Stimulated activated CD8-positive, alpha-beta memory T cell treated with anti-CD3 and anti-CD28 coated beads, Interleukin-7, amount 100 ng/mL, for 48 hours (primary cell): ENCODE results near the gene GOSR1.
A peak's percentile ranks its signal among the peaks of the same experiment; 100 is the strongest.
"Not testable (repeated sequence)": the region's sequence is repeated elsewhere in the genome, so short reads cannot be mapped to it uniquely, and the experiment has no call there.

Experiments
- DNase-seq, 2 donors: peaks; one replicate each; pipeline ENCODE4 v3.0.0-alpha.2; 2020; ENCODE audit warnings: low read depth in 1 of 2; ENCODE audit errors: extremely low read depth in 1 of 2

Gene GOSR1

DNA sequence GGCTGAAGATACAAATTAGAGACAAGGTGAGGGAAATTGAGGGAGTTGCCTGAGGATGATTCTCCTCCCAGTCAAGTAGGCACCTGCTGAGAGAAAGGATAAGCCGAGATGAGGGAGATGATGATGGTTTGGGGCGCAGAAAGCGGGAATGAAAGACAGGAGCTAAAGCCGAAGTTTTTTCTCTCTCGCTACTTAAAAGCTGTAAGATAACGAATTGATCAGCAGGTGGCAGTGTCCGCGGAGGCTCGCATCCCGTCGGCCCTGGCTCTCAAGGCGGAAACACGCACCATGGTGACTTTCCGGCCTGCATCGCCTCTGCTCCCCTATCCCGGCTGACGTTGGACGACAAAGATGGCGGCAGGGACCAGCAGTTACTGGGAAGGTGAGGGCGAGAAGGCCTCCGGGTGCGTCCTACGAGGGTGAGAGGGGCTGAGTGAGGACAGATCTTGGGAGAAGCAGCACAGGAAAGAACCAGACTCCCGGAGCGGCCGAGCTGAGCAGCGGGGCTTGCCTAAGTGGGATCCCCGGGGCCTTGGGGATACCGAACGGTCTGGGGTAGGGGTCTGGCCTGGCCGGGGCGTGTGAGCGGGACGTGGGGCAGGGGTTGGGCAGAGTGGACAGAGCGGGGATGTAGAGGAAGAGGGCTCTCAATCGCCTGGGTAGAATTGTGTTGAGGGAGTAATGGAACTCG lies at the start of gene GOSR1:
Gene GOSR1 (plus strand): TSS at position 326 of the 691 bp plus-strand sequence. CDS start 26 bp downstream, at position 352.
- peak; percentile 77 to 90 for DNase-seq

DNA sequence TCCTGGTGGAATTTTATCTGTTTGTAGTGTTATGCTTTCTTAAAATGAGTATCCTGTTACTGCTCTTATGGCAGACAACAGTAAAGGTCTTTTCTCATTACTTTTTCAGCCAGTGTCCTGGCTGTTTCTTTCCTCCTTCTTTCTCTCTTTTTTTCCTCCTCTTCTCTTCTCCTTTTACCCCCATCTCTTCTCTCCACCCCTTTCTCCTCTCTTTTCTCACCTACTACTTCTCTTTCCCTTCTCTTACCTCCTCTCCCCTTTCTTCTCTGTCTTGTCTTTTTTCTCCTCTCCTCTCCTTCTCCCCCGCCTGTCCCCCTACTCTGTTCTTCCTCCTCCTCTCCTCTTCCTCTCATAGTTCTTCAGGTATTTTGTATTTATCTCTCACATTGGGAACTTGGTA lies 49.6 kb upstream of the GOSR1 start:
- no peak for DNase-seq

DNA sequence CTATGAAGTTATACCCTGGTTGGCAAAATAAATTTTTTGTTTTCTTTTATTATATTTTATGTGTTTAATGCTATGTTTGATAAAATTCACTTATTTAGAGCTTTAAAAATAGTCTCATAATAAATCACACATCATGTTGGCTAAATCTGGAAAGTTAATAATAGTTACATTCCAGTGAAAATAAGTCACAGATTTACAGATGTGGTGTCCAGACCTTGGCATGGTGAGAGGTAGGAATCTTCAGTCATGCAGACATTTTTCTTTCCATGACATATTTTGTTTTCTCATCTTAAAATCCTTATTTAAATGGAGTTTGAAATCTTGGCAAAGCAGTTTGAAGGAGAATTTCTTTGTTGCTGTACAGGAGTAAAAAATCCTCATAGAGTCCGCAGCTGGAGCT lies 48.1 kb upstream of the GOSR1 start:
- no peak for DNase-seq

DNA sequence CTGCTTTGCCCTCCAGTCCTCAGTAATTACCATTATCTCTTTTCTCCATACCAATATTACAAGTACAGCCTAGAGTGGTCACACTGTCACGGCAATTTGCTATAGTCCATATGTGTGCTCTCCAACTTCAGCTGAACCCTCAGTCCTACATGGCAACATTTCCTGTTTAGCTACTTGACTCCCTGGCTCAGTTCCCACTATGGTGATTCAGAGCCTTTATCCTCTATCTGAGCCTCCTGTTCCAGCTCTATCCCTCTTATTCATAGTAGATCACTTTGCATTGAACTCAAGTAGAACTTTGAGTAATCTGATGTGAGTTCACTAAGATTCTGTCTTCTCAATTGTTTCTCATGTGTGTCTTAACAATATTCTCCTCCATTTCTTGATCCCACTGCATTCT lies 43.7 kb upstream of the GOSR1 start:
- no peak for DNase-seq

DNA sequence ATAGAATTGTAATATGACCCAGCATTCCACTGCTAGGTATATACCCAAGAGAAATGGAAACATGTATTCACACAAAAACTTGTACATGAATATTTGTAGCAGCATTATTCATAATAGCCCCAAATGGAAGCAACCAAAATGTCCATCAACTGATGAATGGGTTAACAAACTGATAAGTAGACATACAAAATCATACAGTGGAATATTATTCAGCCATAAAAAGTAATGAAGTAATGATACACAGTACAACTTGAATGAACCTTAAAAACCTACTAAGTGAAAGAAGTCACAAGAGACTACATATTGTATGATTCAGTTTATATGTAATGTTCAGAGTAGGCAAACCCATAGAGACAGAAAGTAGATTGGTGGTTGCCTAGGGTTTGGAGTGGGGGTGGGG lies 40.5 kb upstream of the GOSR1 start:
- no peak for DNase-seq

DNA sequence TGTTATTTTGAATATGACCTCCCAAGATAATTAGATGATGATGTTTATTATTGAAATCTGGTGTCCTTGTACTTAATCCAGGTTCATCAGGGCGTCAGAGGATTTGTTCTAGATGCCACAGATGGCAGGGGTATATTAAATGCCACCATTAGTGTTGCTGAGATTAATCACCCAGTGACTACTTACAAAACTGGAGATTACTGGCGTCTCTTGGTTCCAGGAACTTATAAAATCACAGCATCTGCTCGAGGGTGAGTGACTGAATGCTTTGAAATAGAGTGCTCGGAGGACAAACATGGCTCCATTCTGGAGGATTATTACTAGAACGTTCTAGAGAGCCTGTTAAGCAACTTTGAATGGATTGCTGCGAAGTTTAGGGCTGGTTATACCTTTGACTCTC lies 33.5 kb upstream of the GOSR1 start:
- DNase-seq, result no peak

DNA sequence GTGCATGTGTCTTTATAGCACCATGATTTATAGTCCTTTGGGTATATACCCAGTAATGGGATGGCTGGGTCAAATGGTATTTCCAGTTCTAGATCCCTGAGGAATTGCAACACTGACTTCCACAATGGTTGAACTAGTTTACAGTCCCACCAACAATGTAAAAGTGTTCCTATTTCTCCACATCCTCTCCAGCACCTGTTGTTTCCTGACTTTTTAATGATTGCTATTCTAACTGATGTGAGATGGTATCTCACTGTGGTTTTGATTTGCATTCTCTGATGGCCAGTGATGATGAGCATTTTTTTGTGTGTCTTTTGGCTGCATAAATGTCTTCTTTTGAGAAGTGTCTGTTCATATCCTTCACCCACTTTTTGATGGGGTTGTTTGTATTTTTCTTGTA lies 30.6 kb upstream of the GOSR1 start:
- not testable (repeated sequence) for DNase-seq

DNA sequence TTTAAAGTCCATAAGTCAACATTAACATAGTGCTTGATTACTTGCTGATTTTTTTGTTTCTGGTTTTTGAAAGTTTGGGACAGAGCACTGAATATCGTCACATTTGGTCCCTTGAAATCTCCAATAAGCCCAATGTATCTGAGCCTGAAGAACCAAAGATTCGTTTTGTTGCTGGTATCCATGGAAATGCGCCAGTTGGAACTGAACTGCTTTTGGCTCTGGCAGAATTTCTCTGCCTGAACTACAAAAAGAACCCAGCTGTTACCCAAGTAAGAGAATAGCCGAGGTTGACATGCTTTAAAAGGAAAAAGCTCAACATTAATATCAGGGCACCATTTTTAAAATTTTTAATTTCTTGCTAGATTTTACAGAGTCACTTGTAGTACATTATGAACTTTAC lies 27.7 kb upstream of the GOSR1 start:
- DNase-seq, result no peak

DNA sequence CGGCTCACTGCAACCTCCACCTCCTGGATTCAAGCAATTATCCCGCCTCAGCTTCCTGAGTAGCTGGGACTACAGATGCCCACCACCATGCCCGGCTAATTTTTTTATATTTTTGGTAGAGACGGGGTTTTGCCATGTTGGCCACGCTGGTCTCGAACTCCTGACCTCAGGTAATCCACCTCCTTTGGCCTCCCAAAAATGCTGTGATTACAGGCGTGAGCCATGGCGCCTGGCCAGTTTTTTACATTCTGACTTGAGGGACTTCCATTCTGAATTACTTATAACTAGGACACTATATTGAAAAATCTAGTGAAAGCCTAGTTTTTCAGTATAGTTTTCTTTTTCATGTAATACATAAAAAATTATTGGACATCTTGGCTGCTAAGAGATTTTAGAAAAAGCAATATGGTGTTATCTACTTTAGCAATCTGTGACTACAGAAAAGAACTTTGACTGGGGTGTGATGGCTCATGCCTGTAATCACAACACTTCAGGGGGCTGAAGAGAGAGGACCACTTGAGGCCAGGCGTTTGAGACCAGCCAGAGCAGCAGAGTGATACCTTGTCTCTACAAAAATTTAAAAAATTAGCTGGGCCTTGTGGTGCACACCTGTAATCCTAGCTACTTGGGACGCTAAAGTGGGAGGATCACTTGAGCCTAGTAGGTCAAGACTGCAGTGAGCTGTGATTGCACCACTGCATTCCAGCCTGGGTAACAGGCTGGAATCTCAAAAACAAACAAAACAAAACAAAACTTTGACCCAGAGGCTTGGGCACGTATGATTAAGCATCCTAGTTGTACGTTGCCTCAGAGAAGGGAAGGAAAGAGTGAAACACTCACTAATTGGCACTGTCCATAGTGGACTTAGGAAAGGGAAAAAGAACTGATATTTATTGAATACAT lies 26.8 kb upstream of the GOSR1 start:
- no peak for DNase-seq

DNA sequence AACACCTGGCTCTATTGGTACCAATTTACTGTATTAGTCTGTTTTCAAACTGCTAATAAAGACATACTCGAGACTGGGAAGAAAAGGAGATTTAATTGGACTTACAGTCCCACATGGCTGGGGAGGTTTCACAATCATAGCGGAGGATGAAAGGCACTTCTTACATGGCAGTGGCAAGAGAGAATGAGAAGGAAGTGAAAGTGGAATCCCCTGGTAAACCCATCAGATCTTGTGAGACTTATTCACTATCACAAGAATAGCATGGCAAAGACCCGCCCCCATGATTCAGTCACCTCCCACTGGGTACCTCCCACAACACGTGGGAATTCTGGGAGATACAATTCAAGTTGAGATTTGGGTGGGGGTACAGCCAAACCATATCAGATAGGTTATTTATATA lies 22.6 kb upstream of the GOSR1 start:
- DNase-seq, result no peak

DNA sequence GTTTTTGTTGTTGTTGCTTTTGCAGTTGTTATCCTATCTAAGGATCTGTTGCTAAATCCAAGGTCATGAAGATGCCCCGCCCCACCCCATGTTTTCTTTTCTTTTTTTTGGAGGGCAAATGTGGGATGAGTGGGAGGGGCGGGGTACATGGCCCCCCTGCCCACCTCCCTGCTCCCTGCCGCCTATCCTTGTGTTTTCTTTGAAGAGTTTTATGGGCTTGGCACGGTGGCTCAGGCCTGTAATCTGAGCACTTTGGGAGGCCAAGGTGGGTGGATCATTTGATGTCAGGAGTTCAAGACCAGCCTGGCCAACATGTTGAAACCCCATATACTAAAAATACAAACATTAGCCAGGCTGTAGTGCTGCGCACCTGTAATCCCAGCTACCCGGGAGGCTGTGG lies 18.8 kb upstream of the GOSR1 start:
- DNase-seq, result no peak

DNA sequence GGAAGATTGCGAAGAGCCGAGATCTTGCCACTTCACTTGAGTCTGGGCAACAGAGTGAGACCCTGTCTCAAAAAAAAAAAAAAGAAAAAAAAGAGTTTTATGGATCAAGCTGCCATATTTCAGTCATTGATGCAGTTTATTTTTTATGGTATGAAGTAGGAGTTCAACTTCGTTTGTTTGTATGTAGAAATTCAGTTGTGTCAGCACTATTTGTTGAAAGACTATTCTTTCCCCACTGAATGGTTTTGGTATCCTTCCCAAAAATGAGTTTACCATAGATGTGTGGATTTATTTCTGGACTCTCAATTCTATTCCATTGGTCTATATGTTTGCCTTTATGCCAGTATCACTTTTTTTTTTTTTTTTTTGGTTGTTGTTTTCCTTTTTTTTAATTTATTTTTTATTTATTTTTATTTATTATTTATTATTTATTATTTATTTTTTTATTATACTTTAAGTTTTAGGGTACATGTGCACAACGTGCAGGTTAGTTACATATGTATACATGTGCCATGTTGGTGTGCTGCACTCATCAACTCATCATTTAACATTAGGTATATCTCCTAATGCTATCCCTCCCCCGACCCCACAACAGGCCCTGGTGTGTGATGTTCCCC lies 18.3 kb upstream of the GOSR1 start:
- DNase-seq, result not testable (repeated sequence)

DNA sequence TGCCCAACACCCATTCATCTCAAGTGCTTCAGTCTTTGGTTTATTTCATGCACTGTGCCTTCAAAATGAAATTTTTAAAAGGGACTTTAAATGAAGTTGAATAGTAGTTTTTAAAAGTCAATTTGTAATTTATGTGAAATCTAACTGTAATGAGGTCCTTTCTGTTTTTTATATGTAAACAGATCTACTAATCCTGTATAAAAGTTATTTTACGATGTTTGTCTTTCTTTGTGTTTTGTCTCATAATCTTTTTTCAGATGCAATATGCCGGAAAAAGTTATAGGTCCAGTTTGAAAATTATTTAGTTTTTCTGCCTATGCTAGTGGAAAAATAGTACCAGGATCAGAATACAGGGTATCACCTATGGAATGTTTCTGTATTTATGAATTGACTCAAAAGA lies 8.7 kb upstream of the GOSR1 start:
- no peak for DNase-seq

DNA sequence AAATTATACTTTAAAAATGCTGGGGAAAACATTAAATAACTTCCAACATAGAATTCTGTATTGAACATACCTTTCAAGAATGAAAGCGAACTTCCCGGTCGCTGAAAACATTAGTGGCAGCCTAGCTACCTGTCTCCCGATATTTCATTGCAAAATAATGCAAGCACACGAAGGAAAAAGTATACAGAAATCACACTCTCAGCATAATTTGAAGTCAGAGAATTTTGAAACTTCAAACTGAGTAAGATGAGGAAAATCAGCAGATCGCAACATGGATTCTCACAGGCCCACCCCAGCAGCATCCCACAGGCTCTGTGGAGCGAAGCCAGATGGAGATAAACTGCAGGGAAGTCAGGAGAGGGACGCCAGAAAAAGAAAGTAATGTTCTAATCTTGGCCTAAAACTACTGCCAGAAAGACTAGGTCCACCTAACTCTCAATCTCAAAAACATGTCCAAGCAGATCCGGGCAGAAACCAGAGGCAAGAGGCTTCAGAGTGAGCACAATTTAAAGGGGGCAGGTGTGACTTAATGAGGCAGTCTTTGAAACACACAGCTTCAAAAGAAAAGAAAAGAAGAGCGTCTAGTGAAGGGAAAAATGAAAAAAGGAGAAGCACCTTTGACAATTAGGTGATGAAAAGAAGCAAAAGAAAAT lies 4.8 kb upstream of the GOSR1 start:
- no peak for DNase-seq

DNA sequence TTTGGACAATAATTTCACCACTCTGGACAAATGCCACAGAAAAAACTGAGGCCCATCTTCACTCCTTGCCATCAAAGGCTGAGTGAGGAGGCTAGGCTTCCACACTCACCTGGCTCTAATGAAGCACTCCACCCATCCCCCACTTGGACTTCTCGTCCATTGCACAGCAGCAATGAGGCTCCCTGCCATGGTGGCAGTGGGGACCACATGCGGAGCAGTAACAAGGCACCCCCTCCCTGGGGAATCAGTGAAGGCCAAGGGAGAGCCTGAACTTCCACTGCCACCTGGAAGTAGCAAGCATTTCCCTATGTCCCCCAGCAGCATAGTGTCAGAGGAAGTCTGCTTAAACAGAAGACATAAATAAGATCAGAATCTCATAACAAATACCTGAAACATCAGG lies 2.0 kb upstream of the GOSR1 start:
- no peak for DNase-seq

DNA sequence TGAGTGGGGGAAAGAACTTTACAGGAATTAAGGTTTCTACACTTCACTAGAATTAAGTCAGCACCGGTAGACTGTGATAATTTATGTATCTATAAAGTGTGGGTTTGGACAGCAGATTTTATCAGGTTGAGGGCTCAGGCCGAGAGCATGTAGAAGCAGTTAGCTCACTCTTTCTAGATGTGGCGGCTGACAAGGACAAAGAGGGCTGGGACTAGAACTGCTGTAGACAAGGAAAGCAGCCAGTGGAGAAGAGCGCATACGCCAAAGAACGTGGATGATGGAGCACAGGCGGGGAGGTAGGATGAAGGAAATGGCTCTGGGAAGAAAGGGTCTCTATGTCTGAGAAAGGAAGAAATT lies 504 bp upstream of the GOSR1 start:
- no peak for DNase-seq

DNA sequence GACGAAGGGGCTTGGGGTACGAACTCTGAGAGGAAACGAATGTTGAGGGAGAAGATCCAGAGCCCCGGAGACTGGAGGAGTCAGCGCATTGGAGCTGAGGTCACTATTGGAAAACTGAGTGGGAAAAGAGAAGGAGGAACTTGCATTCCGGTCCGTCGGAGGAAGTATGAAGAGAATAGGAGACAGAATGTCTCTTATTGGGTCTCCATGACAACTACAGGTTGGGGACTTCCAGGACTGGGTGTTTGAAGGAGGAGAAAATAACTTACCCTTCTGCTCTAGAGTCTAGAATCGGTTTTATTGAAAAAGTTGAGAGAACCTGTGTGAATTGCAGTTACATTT lies 537 bp downstream of the GOSR1 start:
- DNase-seq, result no peak

DNA sequence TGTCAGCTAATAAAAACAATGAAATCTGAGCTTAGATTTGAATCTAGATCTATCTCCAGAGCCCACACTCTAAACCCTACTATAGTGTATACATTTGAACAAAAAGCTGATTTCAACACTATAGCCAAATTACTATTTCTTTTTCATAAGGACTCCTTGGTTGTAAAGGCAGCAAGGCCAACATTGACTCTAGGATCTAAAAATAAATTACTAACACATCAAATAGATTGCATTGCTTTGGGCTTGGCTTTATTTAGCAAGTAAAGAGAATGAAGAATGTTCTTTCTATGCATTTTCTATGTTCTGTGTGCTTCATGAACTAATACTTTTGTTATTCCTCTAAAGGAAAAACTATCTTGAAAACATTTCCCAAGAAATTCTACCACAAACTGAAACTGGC lies 5.3 kb downstream of the GOSR1 start:
- DNase-seq, result no peak

DNA sequence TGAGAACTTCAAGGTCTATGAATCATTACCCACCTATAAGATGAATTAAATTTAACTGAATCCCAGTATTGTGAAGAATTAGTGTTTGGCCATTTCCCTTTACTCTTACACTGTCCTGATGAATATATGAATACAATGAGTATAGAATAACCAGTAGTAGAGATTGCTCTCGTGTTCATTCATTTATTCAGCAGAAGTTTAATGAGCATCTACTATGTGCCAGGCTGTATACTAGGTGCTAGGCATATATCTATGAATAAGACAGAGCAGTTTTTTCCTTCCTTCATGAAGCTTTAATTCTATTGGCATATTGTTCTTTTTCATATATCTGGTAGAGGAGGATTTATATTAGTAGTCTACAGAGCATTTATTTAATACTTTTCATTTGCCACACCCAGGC lies 6.0 kb downstream of the GOSR1 start:
- no peak for DNase-seq

DNA sequence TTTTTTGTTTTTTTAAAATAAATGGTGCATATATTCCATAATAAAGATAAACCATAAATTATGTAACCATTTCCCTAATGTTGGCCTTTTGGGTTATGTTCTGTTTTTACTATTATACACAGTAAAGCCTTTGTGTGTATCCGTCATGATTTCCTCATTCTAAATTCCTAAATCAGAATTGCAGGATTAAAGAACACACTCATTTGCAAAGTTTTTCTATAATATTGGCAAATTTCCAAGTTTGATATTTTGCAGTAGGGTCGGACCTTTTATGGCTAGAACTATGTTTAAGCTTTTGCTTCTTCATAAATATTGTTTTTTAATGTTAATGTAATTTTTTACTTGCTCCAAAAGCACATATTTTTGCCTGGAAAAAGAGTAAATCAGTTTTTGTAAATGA lies 16.6 kb downstream of the GOSR1 start:
- no peak for DNase-seq

DNA sequence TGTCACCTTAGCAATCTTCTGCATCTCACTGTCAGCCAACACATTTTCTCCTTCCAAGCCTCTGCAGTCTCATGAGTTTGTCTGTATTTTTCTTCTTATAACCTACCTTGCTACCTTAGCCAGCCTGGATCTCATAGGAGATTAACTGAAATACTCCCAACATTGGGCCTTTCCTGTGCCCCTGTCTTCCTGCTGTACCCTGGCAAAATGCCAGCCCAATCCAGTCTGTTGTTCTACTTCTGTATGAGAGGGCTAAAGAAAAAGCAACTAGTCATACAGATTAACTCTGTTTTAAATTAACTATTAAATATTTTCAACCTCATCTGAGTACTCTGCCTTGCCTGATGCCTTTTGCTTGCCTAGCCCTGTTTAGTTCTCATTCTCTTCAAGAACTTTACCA lies 18.4 kb downstream of the GOSR1 start:
- DNase-seq, result no peak

DNA sequence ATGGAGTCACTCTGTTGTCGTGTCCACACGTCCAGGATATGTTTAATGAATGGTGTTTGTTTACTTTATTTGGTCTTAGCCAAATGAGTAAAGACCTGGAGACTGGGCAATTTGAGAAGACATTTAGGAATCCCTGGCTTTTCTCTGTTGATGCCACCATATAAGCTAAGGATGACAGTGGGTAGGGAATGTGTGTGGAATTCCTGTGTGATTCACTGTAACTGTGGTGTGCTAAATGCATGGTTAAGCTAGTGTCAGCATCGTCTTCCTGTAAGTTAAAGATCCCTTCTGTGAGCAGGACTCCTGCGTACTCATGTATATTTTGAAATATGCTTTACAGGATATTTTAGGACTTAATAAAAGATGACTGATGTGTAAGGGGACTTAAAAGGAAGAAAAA lies 26.4 kb downstream of the GOSR1 start:
- DNase-seq, result no peak
